SIG-M5 treated with dmso at 0.1 percent for 504 hours (cell line): ENCODE data around the gene CD6.
"Not testable (repeated sequence)": the region's sequence is repeated elsewhere in the genome, so short reads cannot be mapped to it uniquely, and the experiment has no call there.

ENCODE experiments used
- DNase-seq: peaks from one replicate; lab custom pipeline; 2025; ENCODE audit not compliant: unreplicated experiment; lab: John Stamatoyannopoulos, UW

Gene CD6

DNA sequence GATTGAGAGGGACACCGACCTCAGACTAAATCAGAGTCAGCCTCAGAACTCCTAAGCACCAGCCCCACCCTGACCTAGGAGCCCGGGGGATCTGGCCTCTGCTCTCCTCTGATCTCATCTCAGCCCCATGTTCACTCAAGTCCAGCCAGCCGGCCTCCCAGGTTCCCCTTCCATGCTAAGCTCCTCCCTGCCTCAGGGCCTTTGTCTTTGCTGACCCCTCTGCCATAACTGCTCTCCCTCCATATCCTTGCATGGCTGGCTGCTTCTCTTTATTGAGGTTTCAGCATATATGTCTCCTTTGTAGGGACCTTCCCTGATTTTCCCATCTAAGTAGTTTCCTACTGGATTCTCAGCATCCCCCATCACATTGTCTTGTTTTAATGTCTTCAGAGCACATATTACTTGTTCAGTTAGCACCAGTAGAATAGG lies 18.7 kb upstream of the CD6 start:
- no peak for DNase-seq

DNA sequence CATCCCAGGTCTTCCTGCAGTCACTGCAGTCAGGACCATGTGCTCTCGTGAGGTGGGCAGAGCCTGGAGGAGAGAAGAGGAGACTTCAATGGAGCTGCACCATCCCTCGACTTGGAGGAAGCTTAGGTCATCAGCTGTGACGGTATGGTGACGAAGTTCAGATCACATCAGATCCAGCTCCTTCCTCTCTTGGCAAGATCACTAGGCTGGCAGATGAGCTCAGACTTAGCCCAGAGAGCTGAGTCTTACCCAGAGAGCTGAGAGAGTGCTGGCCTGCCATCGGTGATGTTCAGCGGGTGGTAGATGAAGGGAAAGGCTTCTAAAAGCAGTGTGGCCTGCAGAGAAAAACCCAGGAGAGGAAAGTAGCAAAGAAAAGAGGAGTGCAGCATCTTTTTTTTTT lies 17.7 kb upstream of the CD6 start:
- no peak for DNase-seq

DNA sequence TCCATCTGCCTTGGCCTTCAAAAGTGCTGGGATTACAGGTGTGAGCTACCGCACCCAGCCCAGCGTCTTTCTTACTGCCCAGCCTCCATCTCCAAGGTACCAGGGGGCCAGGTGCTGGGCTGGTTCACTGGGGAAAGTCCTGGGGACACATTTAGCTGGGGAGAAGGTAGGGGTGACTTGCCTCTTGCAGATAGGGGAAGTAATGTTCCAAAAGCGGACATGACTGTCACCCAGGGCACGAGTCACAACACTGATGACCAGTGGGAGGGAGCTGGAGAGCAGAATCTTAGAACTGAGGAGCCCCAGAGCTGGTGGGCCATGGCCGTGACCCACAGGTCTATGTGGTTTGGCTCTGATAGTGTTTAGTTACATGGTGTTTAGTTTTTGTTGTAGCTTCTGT lies 17.1 kb upstream of the CD6 start:
- DNase-seq, result no peak

DNA sequence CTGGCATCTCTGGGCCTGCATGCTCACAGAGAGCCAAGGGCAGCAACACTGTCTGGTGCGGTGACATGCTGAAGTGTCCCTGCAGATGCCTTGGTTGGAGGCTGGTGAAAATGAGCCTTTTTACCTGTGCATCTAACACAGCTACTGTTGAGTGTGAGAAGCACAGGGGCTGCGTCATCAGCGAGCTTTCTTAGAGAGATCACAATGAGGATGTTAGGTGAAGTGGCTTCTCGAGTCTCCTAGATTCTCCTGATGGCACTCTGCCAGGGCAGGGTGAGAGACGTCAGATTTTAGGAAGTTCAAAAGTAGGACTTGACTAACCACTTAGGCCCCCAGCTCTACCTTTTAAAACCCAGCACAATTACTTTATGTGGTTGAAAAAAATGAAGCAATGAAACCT lies 15.9 kb upstream of the CD6 start:
- no peak for DNase-seq

DNA sequence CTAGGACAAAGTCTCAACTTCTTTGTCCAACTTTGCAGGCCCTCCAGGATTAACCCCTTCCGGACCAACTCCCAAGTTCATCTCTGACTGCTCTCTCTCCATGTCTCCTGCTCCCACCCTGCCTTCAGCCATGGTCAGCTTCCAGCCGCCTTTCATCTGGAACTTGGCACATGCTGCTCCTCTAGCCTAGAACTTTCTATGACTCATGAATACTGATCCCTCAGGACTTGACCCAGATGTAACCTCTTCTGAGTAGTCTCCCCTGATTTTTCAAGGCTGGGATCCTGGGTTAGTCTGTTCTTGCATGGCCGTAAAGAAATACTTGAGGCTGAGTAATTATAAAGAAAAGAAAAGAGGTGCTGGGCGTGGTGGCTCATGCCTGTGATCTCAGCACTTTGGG lies 14.3 kb upstream of the CD6 start:
- no peak for DNase-seq

DNA sequence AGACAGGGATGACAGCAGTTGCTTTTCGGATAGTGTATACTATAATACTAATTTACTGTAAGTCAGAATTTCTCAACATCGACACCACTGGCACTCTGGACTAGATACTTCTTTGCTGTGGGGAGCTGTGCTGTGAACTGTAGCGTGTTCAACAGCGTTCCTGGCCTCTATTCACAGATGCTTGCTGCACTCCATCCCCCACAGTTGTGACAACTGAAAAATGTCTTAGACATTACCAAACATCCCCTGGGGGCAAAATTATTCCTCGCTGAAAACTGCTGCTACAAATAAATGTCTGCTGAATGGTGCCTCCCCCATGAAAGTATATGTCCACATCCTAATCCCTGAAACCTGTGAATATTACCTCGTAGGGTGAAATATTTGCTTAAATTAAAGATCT lies 12.0 kb upstream of the CD6 start:
- no peak for DNase-seq

DNA sequence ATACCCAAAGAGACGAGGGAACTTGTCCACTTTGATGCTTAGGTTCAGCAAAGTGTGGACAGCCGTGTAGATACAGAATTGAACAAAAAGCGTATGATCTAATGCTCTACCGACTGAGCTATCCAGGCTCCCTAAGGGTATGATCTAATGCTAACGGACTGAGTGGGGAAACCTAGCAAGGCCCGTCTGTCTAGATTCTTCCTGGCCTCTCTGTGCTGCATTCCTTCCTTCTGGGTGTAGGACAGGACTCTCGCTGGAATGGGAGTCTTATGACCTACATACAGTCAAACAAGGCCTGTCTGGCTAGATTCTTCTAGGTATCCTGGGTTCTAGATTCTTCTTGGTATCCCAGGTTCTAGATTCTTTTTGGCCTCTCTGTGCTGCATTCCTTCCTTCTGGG lies 11.1 kb upstream of the CD6 start:
- no peak for DNase-seq

DNA sequence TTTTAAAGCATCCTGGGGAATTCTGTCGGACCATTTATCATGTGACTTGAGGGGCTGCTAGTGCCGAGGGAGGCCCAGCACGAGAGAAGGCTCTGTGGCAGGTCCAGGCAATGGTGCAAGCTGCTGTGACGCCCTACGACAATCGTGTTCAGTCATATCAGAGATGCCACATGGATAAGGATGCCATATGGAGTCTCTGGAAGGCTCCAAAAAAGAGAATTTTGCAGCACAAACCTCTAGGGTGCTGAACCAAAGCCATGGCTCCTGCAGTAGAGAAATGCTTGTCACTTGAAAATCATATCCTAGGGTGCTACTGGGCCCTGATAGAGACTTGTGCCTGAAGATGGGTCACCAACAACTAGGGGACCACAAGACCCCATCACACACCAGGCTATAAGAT lies 6.7 kb upstream of the CD6 start:
- no peak for DNase-seq

DNA sequence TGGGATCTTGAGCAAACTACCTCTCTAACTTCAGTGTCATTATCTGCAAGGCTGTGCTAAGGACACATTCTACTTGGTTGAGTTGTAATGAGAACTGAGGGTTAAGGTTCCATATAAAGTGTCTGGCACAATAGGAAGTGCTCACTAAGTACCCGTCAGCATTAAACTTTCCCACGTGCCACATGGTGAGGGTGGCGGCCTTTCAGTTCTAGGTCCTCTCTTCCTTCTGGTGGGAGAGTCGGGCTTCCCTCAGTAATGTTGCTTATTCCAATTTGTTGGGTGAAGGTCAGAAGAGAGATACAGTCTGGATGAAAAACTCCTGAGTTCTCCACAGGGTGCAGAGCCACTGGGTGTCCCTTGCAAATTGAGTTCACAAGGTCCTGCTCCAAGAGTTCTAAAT lies 4.6 kb upstream of the CD6 start:
- DNase-seq, result no peak

DNA sequence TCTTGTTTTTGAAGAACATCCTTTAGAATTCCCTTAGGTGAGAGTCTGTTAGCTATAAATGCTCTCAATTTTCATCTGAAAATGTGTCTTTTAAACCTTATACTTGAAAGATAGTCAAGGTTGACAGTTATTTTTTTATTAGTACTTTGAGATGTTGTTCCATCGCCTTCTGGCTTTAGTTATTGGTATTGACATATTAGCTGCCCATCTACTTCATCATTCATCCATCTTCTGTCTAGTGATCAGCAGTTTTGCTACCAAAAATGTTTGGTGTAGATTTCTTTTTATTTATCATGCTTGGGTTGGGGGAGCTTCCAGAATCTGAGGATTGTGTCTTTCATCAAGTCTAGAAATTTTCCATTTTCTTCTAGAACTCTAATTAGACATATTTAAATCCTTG lies 3.3 kb upstream of the CD6 start:
- DNase-seq, result no peak

DNA sequence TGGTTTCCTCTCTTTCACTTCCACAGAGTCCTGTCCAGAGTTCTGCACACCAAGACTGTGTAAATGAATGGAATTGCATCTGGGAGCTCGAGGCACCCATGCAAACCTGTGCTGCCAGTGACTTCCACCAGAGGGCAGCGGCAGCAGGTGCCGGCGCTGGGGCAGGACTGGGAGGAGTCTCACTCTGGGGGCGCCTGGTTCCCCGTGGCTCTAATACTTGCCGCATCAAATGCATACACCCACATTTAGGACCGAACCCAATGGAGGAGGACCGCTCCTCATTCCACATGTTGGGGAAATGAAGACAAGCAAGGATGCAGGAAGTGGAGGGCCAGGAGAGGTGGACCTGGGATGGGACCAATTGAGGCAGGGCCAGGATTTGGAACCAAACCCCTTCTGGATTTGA lies 1.1 kb upstream of the CD6 start:
- peak; percentile 38 for DNase-seq

DNA sequence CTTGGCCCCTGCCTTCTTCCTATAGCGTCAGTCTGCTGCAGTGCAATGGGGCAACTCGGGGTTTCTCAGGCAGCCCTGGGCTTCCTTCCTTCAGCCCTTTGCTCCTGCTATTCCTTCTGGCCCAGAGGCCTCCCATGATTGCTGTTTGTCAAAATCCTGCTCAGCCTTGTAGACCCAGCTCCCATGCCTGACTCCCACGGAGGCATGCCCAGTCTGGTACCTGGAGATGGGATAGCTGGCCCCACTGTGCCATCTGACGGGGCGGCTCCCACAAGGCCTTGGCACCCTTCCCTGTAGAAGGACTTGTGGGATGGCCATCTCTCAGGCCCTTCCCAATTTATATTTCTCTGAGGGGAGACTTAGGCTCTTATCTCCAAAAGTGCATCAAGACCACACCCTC lies 590 bp upstream of the CD6 start:
- DNase-seq, result no peak

DNA sequence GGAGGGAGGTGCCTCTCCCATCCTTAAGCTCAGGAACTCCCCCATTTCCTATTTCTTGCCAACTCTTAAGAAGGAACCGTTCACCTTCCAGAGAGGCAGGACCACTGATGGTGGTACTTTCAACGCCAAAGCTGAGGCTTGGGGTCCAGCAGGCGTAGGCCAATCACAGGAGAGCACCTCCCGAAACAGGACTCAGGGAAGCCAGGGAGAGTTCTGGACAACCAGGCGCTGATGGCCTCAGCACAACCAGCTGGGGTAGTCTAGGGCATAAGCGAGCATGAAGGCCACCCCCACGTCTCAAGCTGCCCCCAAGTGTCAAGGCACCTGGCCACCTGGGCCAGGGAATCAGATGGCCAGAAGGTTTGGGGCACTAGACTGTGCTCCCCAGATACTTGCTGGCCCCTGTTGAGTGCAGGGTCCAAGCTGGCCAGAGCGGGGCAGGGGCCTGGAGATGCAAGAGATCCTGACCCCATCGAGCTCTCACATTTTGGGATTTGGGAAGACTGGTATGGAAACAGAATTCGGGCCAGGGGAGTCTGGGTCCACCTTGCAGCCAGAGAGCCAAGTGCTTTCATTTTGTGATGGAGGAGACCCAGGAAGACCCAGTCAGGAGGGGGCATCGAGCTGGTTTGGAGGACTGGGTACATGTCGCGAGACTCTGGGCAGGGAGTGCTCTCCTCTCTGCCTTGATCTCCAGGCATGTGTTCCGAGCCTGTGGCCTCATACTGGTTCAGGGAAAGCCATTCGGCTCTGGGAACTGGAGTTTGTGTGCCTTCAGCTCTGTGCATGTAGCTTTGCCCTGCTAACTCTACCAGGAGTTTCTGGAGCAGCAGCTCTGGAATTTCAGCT lies 926 bp downstream of the CD6 start:
- no peak for DNase-seq

DNA sequence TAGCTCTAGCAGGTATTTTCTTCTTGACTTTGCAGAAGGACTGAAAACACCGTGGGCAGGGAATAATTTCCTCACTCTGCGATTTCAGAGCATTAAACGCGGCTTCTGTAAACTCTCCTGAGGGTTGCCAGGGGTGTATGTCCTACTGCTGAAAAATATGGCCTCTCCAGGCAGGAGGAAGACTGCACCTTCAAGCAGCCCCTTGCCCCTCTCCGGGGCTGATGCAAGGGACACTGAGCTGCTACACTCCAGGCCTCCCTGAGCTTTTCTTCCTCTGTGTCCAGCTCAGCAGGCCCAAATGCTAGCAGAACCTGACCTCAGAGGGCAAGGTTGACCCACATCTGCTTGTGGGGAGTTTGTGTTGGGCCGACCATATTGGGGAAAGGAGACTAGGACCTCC lies 2.2 kb downstream of the CD6 start:
- DNase-seq, result no peak

DNA sequence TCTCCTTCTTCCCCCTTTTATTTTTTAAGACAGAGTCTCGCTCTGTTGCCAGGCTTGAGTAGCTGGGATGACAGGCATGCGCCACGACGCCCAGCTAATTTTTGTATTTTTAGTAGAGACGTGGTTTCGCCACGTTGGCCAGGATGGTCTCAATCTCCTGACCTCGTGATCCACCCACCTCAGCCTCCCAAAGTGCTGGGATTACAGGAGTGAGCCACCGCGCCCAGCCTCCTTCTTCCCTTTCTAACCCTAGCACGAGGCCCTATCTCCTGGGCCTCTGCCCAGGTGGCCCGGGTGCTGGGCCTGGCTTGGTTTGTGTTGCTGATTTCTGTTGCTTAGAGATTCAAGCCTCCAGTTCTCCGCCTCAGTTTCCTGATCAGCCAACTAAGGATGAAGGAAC lies 2.8 kb downstream of the CD6 start:
- DNase-seq, result not testable (repeated sequence)

DNA sequence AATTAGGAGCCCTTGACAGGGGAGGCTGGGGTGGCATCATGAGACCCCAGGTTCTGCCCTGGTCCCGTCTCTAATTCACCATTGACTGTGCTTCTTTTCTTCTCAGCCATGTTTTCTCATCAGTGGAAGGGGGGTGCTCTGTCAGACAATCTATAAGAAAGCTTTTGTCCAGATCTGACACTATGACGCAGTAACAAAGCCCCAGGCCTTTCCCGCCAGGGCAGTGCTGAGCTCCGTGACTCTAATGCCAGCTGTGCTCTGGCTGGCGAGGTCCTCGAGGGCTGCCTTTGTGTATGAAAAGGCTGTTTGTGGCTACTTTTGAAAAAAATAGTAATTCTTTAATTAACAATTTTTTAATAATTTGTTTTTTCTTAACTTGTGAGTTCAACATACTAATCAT lies 3.2 kb downstream of the CD6 start:
- DNase-seq, result no peak

DNA sequence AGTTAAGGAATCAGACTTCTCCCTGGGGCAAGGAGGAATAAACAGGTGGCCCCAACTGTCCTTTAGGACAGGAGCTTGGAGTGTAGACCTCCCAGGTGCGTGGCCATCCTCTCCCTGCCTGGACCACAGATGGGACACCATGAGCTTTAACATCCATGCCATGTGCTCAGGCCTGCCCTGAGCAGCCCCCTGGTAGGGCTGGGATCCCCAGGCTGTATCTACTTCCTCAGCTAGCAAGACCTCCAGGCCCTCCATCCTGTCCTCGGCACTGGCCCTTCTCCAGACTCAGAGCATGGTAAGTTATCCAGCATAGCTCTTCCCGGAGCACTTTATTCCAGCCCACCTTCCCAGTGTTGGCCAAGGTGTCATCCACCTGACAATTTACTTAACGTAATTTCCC lies 5.7 kb downstream of the CD6 start:
- DNase-seq, result no peak

DNA sequence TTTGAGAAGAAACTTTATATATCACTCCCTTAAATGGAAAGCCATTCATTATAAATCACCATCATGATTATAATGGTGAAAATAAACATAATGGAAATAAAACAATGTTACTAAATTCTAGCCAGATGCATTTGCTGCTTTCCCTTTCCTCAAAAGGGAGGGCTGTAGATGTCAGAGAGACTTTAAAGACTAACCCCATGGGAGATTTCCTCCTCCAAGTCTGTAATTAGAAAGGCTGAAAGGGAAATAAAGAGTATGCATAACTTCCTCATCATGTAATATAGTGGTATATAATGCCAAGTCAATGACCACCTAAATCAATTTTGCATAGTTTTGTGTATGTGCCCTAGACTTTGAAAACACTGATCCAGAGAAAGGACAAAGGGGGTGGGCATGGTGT lies 6.4 kb downstream of the CD6 start:
- no peak for DNase-seq

DNA sequence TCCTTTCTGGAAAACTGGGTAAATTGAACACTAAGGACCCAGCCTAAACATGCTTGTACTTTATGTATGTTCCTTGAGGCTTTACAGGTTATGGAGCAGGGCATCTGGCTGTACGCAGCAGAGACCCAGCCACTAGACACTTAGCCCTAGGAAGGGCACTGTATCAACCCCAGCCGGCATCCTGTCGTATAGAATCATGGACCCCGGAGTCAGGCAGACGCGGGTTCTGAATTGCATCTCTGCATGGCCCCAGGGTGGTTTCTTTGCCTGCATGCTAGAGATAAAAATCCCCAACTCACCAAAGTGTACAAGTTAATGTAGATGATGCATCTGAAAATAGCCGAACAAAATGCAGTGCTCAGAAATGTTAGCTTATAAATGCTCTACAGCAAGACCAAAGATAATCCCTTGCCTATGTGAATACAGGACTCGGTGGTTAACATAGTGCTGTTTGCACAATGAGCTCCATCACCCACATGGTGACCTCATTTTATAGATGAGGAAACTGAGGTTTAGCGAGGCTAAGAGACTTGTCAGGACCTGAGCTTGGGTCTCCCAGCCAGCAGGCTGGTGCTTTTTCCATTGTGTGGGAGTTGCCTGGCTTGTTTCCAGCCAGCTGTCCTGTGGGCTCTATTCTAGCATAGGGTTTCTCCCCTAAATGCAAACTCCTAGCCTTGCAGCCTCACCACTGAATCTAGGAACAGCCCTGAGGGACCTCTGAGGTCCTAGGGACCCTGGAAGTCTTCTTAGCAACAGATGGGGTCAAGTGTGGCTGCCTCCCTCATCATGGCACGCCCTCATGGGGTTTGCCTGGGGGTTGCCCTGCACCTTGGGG lies 7.3 kb downstream of the CD6 start:
- peak; percentile 58 for DNase-seq

DNA sequence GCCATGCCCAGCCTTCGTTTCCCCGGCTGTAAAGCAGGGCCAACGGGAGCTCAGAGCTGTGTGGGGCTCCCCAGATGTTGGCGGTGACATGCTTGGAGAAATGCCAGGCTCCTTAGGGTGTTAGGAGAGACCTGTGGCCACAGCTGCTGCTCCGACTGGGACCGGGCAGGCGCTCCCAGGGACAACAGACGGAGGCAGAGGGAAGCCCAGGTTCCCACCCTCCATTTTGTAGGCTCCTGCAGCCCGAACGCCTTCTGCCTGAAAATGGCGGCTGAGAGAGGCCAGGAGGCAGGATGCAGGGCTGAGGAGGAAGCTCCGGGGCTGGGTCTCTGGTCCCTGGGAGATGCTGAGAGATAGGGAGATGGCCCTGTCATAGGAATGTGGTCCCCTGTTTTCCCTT lies 10.0 kb downstream of the CD6 start:
- no peak for DNase-seq

DNA sequence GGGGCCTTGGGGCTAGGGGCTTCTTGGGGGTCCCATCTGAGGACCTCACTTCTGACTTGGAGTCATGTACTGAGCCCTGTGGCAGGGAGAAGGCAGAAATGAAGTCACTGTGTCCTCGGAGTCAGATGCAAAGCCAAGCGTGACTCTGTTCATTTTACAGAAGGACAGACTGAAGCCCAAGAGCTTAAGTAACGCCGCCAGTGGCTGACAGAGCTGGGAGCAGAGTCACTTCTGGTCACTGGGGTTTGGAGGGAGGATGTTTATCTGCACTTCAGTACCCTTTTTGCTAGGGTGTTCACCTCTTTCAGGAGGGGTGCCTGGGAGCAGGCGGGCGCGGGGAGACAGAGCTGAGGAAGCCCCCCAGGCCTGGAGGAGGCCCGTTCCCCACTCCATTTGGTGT lies 10.7 kb downstream of the CD6 start:
- no peak for DNase-seq

DNA sequence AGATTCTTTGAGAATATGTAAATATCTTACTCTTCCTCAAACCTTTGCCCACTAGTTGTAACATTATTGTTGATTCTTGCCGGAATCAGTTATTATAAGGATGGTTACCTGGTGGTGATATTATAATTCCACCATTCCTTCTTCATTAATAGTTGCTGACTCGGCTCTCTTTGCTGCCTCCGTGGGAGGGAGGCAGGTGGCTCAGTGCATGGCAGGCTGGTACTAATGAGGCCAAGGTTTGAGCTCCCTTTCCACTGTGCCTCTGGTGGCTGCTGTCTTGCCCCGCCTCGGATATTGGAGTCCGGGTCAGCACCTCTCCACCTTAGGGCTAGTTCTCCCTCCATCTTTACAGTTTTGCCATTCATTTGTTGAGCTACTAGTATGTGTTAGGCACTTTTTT lies 12.7 kb downstream of the CD6 start:
- DNase-seq, result no peak
